Measurements from ENCODE around the gene RUBCNL.

RUBCNL gene

GRCh38 chr13:46339035-46339666, 47.9 kb downstream of the RUBCNL start:
- DNase-seq = peak in 1 of 2 donors; percentile 30

- DNase-seq = no peak
Measured at GRCh38 chr13:46337700-46338099, 49.4 kb downstream of the RUBCNL start.

GRCh38 chr13:46334035-46334822, 52.8 kb downstream of the RUBCNL start:
- no peak for DNase-seq

GRCh38 chr13:46332772-46333171, 54.3 kb downstream of the RUBCNL start:
- DNase-seq = no peak

- DNase-seq = no peak
Measured at GRCh38 chr13:46329624-46330023, 57.4 kb downstream of the RUBCNL start.

GRCh38 chr13:46327246-46327645, 59.8 kb downstream of the RUBCNL start:
- DNase-seq = no peak

GRCh38 chr13:46324976-46325375, 62.1 kb downstream of the RUBCNL start:
- no peak for DNase-seq

GRCh38 chr13:46321494-46322225, 65.4 kb downstream of the RUBCNL start:
- DNase-seq = peak; percentile 76

GRCh38 chr13:46320821-46321220, 66.2 kb downstream of the RUBCNL start:
- no peak for DNase-seq

- no peak for DNase-seq
Measured at GRCh38 chr13:46320406-46320805, 66.6 kb downstream of the RUBCNL start.

GRCh38 chr13:46318986-46319385, 68.1 kb downstream of the RUBCNL start:
- DNase-seq = no peak

- DNase-seq = no peak
Measured at GRCh38 chr13:46317120-46317519, 69.9 kb downstream of the RUBCNL start.

GRCh38 chr13:46315491-46316075, 71.5 kb downstream of the RUBCNL start:
- DNase-seq = no peak

GRCh38 chr13:46315036-46315435, 72.0 kb downstream of the RUBCNL start:
- DNase-seq = no peak

GRCh38 chr13:46314587-46314986, 72.5 kb downstream of the RUBCNL start:
- no peak for DNase-seq

GRCh38 chr13:46313432-46314257, 73.4 kb downstream of the RUBCNL start:
- DNase-seq = no peak

GRCh38 chr13:46313024-46313423, 74.0 kb downstream of the RUBCNL start:
- no peak for DNase-seq

- DNase-seq = no peak
Measured at GRCh38 chr13:46311217-46311616, 75.8 kb downstream of the RUBCNL start.

GRCh38 chr13:46310066-46310465, 77.0 kb downstream of the RUBCNL start:
- no peak for DNase-seq

- no peak for DNase-seq
Measured at GRCh38 chr13:46307554-46307953, 79.5 kb downstream of the RUBCNL start.

GRCh38 chr13:46304546-46304945, 82.5 kb downstream of the RUBCNL start:
- no peak for DNase-seq

GRCh38 chr13:46303742-46304385, 83.2 kb downstream of the RUBCNL start:
- DNase-seq = no peak

All from stimulated activated CD4-positive, alpha-beta T cell treated with anti-CD3 and anti-CD28 coated beads, Interleukin-2, amount 100 ng/mL, for 24 hours (primary cell).